ENCODE measurements around the gene DIDO1.

- TF ChIP-seq EZH2phosphoT487 (conservative IDR thresholded peaks at IDR 0.05; ENCODE audit: low read length): no peak
- no peak for TF ChIP-seq CTCF (IDR thresholded peaks at IDR 0.05; ENCODE audit: insufficient read depth, low read length, poor library complexity, severe bottlenecking)
These were observed 95.5 kb downstream of the DIDO1 start for GRCh38 chr20:62830821-62831220.

Measured in SU-DHL-6 (cell line).